Left ventricle myocardium superior (tissue), 1 donor: ENCODE results near the gene SEPTIN2. TPM values are rescaled to one million over a fixed set of nuclear protein-coding genes. Genes with fewer than 3 reads are reported as not detected.
"Not testable (repeated sequence)": the region's sequence is repeated elsewhere in the genome, so short reads cannot be mapped to it uniquely, and the experiment has no call there.

Source experiments
- ATAC-seq: fragments of 200-7000 bp; cut with Tn5 transposase; one replicate; pipeline ENCODE4 v1.9.1; 2020; ENCODE audit warnings: mild to moderate bottlenecking, moderate library complexity
- DNase-seq: peaks from one replicate; pipeline ENCODE4 v3.0.0-alpha.2; 2020
- intact Hi-C: fragments of 100-400 bp; cut with micrococcal nuclease; formaldehyde crosslinking; loops from one replicate; pipeline ENCODE4 v1.11.0; 2022
- total RNA-seq: library from RNA; stranded (reverse); fragmentation: NEBNext Ultra II Directional; extraction: Animal tissue kit (Norgen Biotek cat#: 25700); gene quantifications from one replicate; pipeline ENCODE4 v1.2.1, GENCODE V29; 2021
- donor health status: DM: no; HTN: yes; CAD: no; lungs with severe emphysema.

Gene SEPTIN2
- total RNA-seq, 1 donor from 2014 or later, result 139 TPM

- intact Hi-C loops, DNase-seq, ATAC-seq: not testable (repeated sequence)
These were observed 81.1 kb downstream of the SEPTIN2 start for GRCh38 chr2:241396809-241397208.

GRCh38 chr2:241399941-241400922 is 84.5 kb downstream of the SEPTIN2 start:
- ATAC-seq, result no peak
- intact Hi-C loops, result no loop called here
- no peak for DNase-seq

Other genes starting within 250 kb of the SEPTIN2 start
- gene MTERF4, start 213.6 kb upstream of the SEPTIN2 start, total RNA-seq, result 25.8 TPM
- 3.4 TPM for gene PASK, start 166.5 kb upstream of the SEPTIN2 start, total RNA-seq
- 70.3 TPM for gene PPP1R7, start 165.5 kb upstream of the SEPTIN2 start, total RNA-seq
- gene ANO7, start 127.2 kb upstream of the SEPTIN2 start, total RNA-seq, result 1.1 TPM
- 420 TPM for gene HDLBP, start 253 bp upstream of the SEPTIN2 start, total RNA-seq
- gene FARP2, start 40.4 kb downstream of the SEPTIN2 start, total RNA-seq, result 18.6 TPM
- 99.3 TPM for gene STK25, start 192.7 kb downstream of the SEPTIN2 start, total RNA-seq
- 3.6 TPM for gene BOK, start 242.8 kb downstream of the SEPTIN2 start, total RNA-seq